Measurements from ENCODE around the gene SSR4.

GRCh38 chrX:153776120-153776599, 18.3 kb upstream of the SSR4 start:
- TF ChIP-seq CTCF (conservative IDR thresholded peaks at IDR 0.05) (no peak), ZFX (IDR thresholded peaks at IDR 0.05) (no peak)

Data from C4-2B (cell line).